K562 (cell line): Measurements from ENCODE around the gene ENTPD8. TPM values are rescaled to one million over a fixed set of nuclear protein-coding genes. Genes with fewer than 3 reads are reported as not detected.

ENCODE experiments used
- BACH1 ChIP-seq: fragments of 200-800 bp; sonication (Bioruptor generic); IDR thresholded peaks from 2 replicates; pipeline ENCODE4 v1.6.1; 2016; ENCODE audit warnings: missing genetic modification characterization, missing compliant biosample characterization
- CUX1 ChIP-seq: fragments of 200-800 bp; sonication (Bioruptor generic); IDR thresholded peaks from 2 replicates; pipeline ENCODE4 v1.6.1; 2016; ENCODE audit warnings: missing genetic modification characterization, missing compliant biosample characterization
- DMBX1 ChIP-seq: fragments of 250-450 bp; sonication (Bioruptor Pico); IDR thresholded peaks from 2 replicates; pipeline ENCODE4 v1.8.0; 2022; ENCODE audit warnings: inconsistent platforms, mild to moderate bottlenecking, moderate library complexity, borderline replicate concordance
- NR4A1 ChIP-seq, 2 experiments: fragments of 250-450 bp in 1 of 2; fragments of 450-650 bp in 1 of 2; sonication (Bioruptor Pico) in 1 of 2; IDR thresholded peaks; 2 replicates each; pipeline versions ENCODE4 v1.4.0 to v1.6.1; 2016 to 2020; ENCODE audit warnings: mild to moderate bottlenecking in 2 of 2, missing compliant biosample characterization in 1 of 2, missing genetic modification characterization in 1 of 2, moderate library complexity in 1 of 2
- OTX1 ChIP-seq: fragments of 450-650 bp; formaldehyde crosslinking; IDR thresholded peaks from 2 replicates; pipeline ENCODE4 v1.4.0; 2022; ENCODE audit warnings: mild to moderate bottlenecking
- STAT5A ChIP-seq: IDR thresholded peaks from 2 replicates; pipeline ENCODE4 v1.6.1; 2012; ENCODE audit warnings: low read length, inconsistent platforms, borderline replicate concordance
- TEAD4 ChIP-seq, 2 experiments: sonication (generic) in 1 of 2; formaldehyde crosslinking in 1 of 2; IDR thresholded peaks; 2 replicates each; pipeline versions ENCODE4 v1.6.1 to v1.8.0; 2012 to 2022; ENCODE audit warnings: borderline replicate concordance in 1 of 2, inconsistent platforms in 1 of 2, low read length in 1 of 2, mild to moderate bottlenecking in 1 of 2, missing genetic modification reagents in 1 of 2
- ZNF507 ChIP-seq: conservative IDR thresholded peaks from 2 replicates; pipeline ENCODE4 v1.6.1; 2017; ENCODE audit warnings: missing genetic modification characterization, missing compliant biosample characterization
- polyA plus RNA-seq, 8 experiments: library from polyadenylated mRNA; depleted of rRNA in 4 of 8; stranded (reverse) in 5 of 8; unstranded in 3 of 8; fragments of >200 nt; fragmentation: Nextera tagmentation in 2 of 8; fragmentation: Illumina TruSeq in 1 of 8; extraction: Ambion mirVana in 2 of 8; extraction: Trizol in 1 of 8; gene quantifications; 2 replicates each; pipeline versions ENCODE4 v1.2.1 to v1.2.3, GENCODE V29; 2011 to 2014; ENCODE audit warnings: inconsistent platforms in 1 of 8, missing spikeins in 1 of 8
- total RNA-seq, 7 experiments: library from RNA; depleted of rRNA in 6 of 7; stranded (reverse); fragments of >200 nt in 6 of 7; fragmentation: Illumina TruSeq in 2 of 7; extraction: Trizol in 2 of 7; gene quantifications; 2 replicates each; pipeline versions ENCODE4 v1.2.1 to v1.2.3, GENCODE V29; 2011 to 2021; ENCODE audit warnings: low replicate concordance in 1 of 7
- TF ChIP-seq, protein P1 (sequence below): fragments of 200-600 bp; sonication (generic); IDR thresholded peaks from one replicate; pipeline ENCODE4 v1.6.1; 2012; ENCODE audit warnings: mild to moderate bottlenecking, low read depth, low read length, inconsistent platforms

The ENTPD8 gene
- total and polyA plus RNA-seq, 9 of the 15 experiments (the other 6 are each of a cell fraction or from before 2014, with no cell fraction given): 0.06 to 0.27 (median 0.19) TPM; not detected in 5

- TF ChIP-seq, protein P1, sequence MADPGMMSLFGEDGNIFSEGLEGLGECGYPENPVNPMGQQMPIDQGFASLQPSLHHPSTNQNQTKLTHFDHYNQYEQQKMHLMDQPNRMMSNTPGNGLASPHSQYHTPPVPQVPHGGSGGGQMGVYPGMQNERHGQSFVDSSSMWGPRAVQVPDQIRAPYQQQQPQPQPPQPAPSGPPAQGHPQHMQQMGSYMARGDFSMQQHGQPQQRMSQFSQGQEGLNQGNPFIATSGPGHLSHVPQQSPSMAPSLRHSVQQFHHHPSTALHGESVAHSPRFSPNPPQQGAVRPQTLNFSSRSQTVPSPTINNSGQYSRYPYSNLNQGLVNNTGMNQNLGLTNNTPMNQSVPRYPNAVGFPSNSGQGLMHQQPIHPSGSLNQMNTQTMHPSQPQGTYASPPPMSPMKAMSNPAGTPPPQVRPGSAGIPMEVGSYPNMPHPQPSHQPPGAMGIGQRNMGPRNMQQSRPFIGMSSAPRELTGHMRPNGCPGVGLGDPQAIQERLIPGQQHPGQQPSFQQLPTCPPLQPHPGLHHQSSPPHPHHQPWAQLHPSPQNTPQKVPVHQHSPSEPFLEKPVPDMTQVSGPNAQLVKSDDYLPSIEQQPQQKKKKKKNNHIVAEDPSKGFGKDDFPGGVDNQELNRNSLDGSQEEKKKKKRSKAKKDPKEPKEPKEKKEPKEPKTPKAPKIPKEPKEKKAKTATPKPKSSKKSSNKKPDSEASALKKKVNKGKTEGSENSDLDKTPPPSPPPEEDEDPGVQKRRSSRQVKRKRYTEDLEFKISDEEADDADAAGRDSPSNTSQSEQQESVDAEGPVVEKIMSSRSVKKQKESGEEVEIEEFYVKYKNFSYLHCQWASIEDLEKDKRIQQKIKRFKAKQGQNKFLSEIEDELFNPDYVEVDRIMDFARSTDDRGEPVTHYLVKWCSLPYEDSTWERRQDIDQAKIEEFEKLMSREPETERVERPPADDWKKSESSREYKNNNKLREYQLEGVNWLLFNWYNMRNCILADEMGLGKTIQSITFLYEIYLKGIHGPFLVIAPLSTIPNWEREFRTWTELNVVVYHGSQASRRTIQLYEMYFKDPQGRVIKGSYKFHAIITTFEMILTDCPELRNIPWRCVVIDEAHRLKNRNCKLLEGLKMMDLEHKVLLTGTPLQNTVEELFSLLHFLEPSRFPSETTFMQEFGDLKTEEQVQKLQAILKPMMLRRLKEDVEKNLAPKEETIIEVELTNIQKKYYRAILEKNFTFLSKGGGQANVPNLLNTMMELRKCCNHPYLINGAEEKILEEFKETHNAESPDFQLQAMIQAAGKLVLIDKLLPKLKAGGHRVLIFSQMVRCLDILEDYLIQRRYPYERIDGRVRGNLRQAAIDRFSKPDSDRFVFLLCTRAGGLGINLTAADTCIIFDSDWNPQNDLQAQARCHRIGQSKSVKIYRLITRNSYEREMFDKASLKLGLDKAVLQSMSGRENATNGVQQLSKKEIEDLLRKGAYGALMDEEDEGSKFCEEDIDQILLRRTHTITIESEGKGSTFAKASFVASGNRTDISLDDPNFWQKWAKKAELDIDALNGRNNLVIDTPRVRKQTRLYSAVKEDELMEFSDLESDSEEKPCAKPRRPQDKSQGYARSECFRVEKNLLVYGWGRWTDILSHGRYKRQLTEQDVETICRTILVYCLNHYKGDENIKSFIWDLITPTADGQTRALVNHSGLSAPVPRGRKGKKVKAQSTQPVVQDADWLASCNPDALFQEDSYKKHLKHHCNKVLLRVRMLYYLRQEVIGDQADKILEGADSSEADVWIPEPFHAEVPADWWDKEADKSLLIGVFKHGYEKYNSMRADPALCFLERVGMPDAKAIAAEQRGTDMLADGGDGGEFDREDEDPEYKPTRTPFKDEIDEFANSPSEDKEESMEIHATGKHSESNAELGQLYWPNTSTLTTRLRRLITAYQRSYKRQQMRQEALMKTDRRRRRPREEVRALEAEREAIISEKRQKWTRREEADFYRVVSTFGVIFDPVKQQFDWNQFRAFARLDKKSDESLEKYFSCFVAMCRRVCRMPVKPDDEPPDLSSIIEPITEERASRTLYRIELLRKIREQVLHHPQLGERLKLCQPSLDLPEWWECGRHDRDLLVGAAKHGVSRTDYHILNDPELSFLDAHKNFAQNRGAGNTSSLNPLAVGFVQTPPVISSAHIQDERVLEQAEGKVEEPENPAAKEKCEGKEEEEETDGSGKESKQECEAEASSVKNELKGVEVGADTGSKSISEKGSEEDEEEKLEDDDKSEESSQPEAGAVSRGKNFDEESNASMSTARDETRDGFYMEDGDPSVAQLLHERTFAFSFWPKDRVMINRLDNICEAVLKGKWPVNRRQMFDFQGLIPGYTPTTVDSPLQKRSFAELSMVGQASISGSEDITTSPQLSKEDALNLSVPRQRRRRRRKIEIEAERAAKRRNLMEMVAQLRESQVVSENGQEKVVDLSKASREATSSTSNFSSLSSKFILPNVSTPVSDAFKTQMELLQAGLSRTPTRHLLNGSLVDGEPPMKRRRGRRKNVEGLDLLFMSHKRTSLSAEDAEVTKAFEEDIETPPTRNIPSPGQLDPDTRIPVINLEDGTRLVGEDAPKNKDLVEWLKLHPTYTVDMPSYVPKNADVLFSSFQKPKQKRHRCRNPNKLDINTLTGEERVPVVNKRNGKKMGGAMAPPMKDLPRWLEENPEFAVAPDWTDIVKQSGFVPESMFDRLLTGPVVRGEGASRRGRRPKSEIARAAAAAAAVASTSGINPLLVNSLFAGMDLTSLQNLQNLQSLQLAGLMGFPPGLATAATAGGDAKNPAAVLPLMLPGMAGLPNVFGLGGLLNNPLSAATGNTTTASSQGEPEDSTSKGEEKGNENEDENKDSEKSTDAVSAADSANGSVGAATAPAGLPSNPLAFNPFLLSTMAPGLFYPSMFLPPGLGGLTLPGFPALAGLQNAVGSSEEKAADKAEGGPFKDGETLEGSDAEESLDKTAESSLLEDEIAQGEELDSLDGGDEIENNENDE: no peak
- 0 out of 2 replicates have a peak, but pooled peaks have one; percentile 15 for TF ChIP-seq TEAD4 (IDR thresholded peaks at IDR 0.05; ENCODE audit: low read length)
- TF ChIP-seq TEAD4 (CRISPR knock-in tag; IDR thresholded peaks at IDR 0.05; ENCODE audit: borderline replicate concordance): no peak
- no peak for TF ChIP-seq BACH1 (tag)
- TF ChIP-seq NR4A1 (CRISPR knock-in tag; IDR thresholded peaks at IDR 0.05): no peak
- TF ChIP-seq NR4A1 (tag; IDR thresholded peaks at IDR 0.05): no peak
- no peak for TF ChIP-seq ZNF507 (tag)
- TF ChIP-seq OTX1 (CRISPR knock-in tag): no peak
- TF ChIP-seq DMBX1 (CRISPR knock-in tag): no peak
- no peak for TF ChIP-seq STAT5A
- no peak for TF ChIP-seq CUX1
Observed at GRCh38 chr9:137435980-137436760, 5.0 kb downstream of the ENTPD8 start (continued).
